Measurements from ENCODE around the gene MTHFD2. TPM values are rescaled to one million over a fixed set of nuclear protein-coding genes. Genes with fewer than 3 reads are reported as not detected.
A peak's percentile ranks its signal among the peaks of the same experiment; 100 is the strongest.

The MTHFD2 gene
- total RNA-seq, 1 experiment from 2014 or later = 470 TPM

DNA sequence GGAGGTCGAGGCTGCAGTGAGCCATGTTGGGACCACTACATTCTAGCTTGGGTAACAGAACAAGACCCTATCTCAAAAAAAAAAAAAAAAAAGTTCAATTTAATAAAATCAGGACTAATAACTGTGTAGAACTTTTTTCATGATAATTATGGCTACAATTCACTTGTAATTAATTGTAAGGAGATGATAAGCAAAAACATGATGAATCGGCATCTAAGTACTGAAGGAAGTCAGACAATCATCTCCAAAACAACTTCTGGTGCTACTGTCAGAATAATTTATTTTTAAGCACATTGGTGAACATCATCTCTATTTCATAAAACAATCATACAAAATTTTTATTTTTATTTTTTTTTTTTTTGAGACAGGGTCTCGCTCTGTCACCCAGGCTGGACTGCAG is 9.7 kb upstream of the MTHFD2 start:
- peaks cover 3% of the 10 kb centered on the region for H3K27me3 Mint-ChIP-seq (ENCODE audit: insufficient read depth, unreplicated experiment)
- peaks cover 13% of the 10 kb centered on the region for H3K4me1 Mint-ChIP-seq (ENCODE audit: low read depth, unreplicated experiment)
- no peaks in the 10 kb centered on the region for H3K36me3 Mint-ChIP-seq (ENCODE audit: insufficient read depth, unreplicated experiment)
- Histone ChIP-seq H3K27me3 (replicated peaks; ENCODE audit: control insufficient read depth, insufficient read depth, low read length) (no peaks in the 10 kb centered on the region), H3K9me3 (no peaks in the 10 kb centered on the region), H3K4me1 (peaks cover 7% of the 10 kb centered on the region; the same call in 1 of the 2 replicates), H3K36me3 (ENCODE audit: control insufficient read depth, insufficient read depth, low read length) (no peaks in the 10 kb centered on the region), H3K4me3 (ENCODE audit: low read depth, low read length) (no peak overlapping the region)
- DNase-seq = no peak
- no peak overlapping the region for H3K27ac Mint-ChIP-seq (ENCODE audit: unreplicated experiment)
- ChIA-PET CTCF (interaction anchor here (0.6 to 0.7 kb wide), 2 partner anchors 9 to 10 kb away, joined by 3 read pairs; partner anchors contain the start of gene MOB1A), POLR2A (interaction anchor here (0.6 kb wide), 2 partner anchors 24 to 306 kb away, joined by 3 read pairs; no protein-coding TSS in a partner anchor)
- intact Hi-C loops (cut with micrococcal nuclease; ENCODE audit: unreplicated experiment) = no loop called here
- H3K9me3 Mint-ChIP-seq (ENCODE audit: unreplicated experiment) = no peaks in the 10 kb centered on the region
- no TSS peak for BruUV-seq (replicated peaks)
- H3K4me3 Mint-ChIP-seq (ENCODE audit: unreplicated experiment) = no peak overlapping the region
- TF ChIP-seq, protein P1, sequence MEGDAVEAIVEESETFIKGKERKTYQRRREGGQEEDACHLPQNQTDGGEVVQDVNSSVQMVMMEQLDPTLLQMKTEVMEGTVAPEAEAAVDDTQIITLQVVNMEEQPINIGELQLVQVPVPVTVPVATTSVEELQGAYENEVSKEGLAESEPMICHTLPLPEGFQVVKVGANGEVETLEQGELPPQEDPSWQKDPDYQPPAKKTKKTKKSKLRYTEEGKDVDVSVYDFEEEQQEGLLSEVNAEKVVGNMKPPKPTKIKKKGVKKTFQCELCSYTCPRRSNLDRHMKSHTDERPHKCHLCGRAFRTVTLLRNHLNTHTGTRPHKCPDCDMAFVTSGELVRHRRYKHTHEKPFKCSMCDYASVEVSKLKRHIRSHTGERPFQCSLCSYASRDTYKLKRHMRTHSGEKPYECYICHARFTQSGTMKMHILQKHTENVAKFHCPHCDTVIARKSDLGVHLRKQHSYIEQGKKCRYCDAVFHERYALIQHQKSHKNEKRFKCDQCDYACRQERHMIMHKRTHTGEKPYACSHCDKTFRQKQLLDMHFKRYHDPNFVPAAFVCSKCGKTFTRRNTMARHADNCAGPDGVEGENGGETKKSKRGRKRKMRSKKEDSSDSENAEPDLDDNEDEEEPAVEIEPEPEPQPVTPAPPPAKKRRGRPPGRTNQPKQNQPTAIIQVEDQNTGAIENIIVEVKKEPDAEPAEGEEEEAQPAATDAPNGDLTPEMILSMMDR (IDR thresholded peaks at IDR 0.05; ENCODE audit: insufficient read depth in 1 of 2, low read depth in 1 of 2, low read length in 1 of 2, severe bottlenecking in 1 of 2, unreplicated experiment in 1 of 2) = no peak

GRCh38 chr2:74191596-74192380 is 6.6 kb upstream of the MTHFD2 start:
- intact Hi-C loops (cut with micrococcal nuclease; ENCODE audit: unreplicated experiment) = no loop called here
- no peak overlapping the region for H3K4me3 ChIP-seq (ENCODE audit: low read depth, low read length)
- H3K27ac Mint-ChIP-seq (ENCODE audit: unreplicated experiment) = no peak overlapping the region
- TF ChIP-seq, protein P1 (IDR thresholded peaks at IDR 0.05; ENCODE audit: insufficient read depth in 1 of 2, low read depth in 1 of 2, low read length in 1 of 2, severe bottlenecking in 1 of 2, unreplicated experiment in 1 of 2) = no peak
- H3K9me3 ChIP-seq = no peaks in the 10 kb centered on the region
- H3K4me3 Mint-ChIP-seq (ENCODE audit: unreplicated experiment) = no peak overlapping the region
- ChIA-PET CTCF (interaction anchor here (0.6 to 1.2 kb wide), 2 partner anchors 13 to 174 kb away, joined by 4 to 8 read pairs; partner anchors contain the start of gene MOB1A), POLR2A (interaction anchor here (1.7 kb wide), 1 partner anchor 13 kb away, joined by 8 read pairs; the partner anchor contains the start of gene MOB1A)
- H3K36me3 ChIP-seq (ENCODE audit: control insufficient read depth, insufficient read depth, low read length) = no peaks in the 10 kb centered on the region
- BruUV-seq (replicated peaks) = no TSS peak
- no peaks in the 10 kb centered on the region for H3K27me3 ChIP-seq (replicated peaks; ENCODE audit: control insufficient read depth, insufficient read depth, low read length)
- H3K4me1 Mint-ChIP-seq (ENCODE audit: low read depth, unreplicated experiment) = peaks cover 13% of the 10 kb centered on the region
- H3K4me1 ChIP-seq = peaks cover 7% of the 10 kb centered on the region; the same call in 1 of the 2 replicates
- peak in 1 of 2 experiments; percentile 12 for DNase-seq
- no peaks in the 10 kb centered on the region for H3K9me3 Mint-ChIP-seq (ENCODE audit: unreplicated experiment)
- no peaks in the 10 kb centered on the region for H3K36me3 Mint-ChIP-seq (ENCODE audit: insufficient read depth, unreplicated experiment)
- no peaks in the 10 kb centered on the region for H3K27me3 Mint-ChIP-seq (ENCODE audit: insufficient read depth, unreplicated experiment)

DNA sequence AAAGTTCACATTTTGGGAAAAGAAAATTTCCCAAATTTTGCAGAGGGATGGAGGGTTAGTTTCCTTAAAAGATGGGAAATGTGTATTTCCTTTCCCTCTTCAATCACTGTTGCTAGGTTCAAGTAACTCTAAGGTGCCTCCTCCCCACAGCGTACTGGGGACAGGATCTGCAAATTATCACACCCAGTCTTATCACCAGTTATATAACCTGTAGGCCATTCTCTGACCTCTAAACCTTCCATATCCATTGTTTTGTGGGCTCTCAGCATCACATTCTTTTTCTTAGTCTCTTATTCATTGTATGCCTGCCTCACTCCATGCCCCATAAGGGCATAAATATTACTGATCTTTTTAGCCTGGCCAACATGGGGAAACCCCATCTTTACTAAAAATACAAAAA is 3.6 kb upstream of the MTHFD2 start:
- intact Hi-C loops (cut with micrococcal nuclease; ENCODE audit: unreplicated experiment) = no loop called here
- no peaks in the 10 kb centered on the region for H3K36me3 ChIP-seq (ENCODE audit: control insufficient read depth, insufficient read depth, low read length)
- TF ChIP-seq, protein P1 (IDR thresholded peaks at IDR 0.05; ENCODE audit: insufficient read depth in 1 of 2, low read depth in 1 of 2, low read length in 1 of 2, severe bottlenecking in 1 of 2, unreplicated experiment in 1 of 2) = no peak
- H3K9me3 Mint-ChIP-seq (ENCODE audit: unreplicated experiment) = no peaks in the 10 kb centered on the region
- peaks cover 4% of the 10 kb centered on the region for H3K4me1 ChIP-seq
- H3K27ac Mint-ChIP-seq (ENCODE audit: unreplicated experiment) = no peak overlapping the region
- POLR2A ChIA-PET = no interaction called here
- no peaks in the 10 kb centered on the region for H3K27me3 ChIP-seq (replicated peaks; ENCODE audit: control insufficient read depth, insufficient read depth, low read length)
- H3K36me3 Mint-ChIP-seq (ENCODE audit: insufficient read depth, unreplicated experiment) = peaks cover 19% of the 10 kb centered on the region
- no peaks in the 10 kb centered on the region for H3K9me3 ChIP-seq
- H3K4me3 ChIP-seq (ENCODE audit: low read depth, low read length) = no peak overlapping the region
- no peaks in the 10 kb centered on the region for H3K27me3 Mint-ChIP-seq (ENCODE audit: insufficient read depth, unreplicated experiment)
- peaks cover 20% of the 10 kb centered on the region for H3K4me1 Mint-ChIP-seq (ENCODE audit: low read depth, unreplicated experiment)
- no TSS peak for BruUV-seq (replicated peaks)
- DNase-seq = peak in 1 of 2 experiments; percentile 1
- H3K4me3 Mint-ChIP-seq (ENCODE audit: unreplicated experiment) = no peak overlapping the region
- CTCF ChIA-PET = no interaction called here

Data from Caco-2 (cell line).